AG04450 (cell line): ENCODE measurements around the gene TCTN1. TPM values are rescaled to one million over a fixed set of nuclear protein-coding genes. Genes with fewer than 3 reads are reported as not detected.
"Not testable (repeated sequence)": the region's sequence is repeated elsewhere in the genome, so short reads cannot be mapped to it uniquely, and the experiment has no call there.

Experiments used
- CTCF ChIA-PET: fragments of 300-600, 350-600 bp; formaldehyde crosslinking; extraction: SDS; loops from one replicate; lab custom pipeline; 2022; ENCODE audit warnings: antibody characterized with exemption, inconsistent platforms; lab: Charles Lee
- POLR2A ChIA-PET: fragments of 350-600 bp; formaldehyde crosslinking; extraction: SDS; loops from one replicate; lab custom pipeline; 2021; ENCODE audit warnings: antibody characterized with exemption, inconsistent platforms; lab: Yijun Ruan, JAX
- DNase-seq: peaks from one replicate; pipeline ENCODE4 v3.0.0-alpha.2; 2011; ENCODE audit warnings: low read depth, low spot score
- H3K27ac ChIP-seq: one replicate; pipeline ENCODE4 v1.5.1; 2012; ENCODE audit warnings: low read depth, low read length, control low read depth
- H3K27me3 ChIP-seq: one replicate; pipeline ENCODE4 v1.6.0; 2012; ENCODE audit warnings: low read length; ENCODE audit not compliant: control insufficient read depth, insufficient read depth
- H3K4me3 ChIP-seq: 2 replicates; pipeline ENCODE4 v1.5.1; 2011; ENCODE audit warnings: mild to moderate bottlenecking, low read depth, low read length, control low read depth
- H3K9me3 ChIP-seq: 2 replicates; pipeline ENCODE4 v1.5.1; 2012; ENCODE audit warnings: low read length; ENCODE audit not compliant: control insufficient read depth, insufficient read depth
- CTCF ChIP-seq: IDR thresholded peaks from 2 replicates; pipeline ENCODE4 v1.5.1; 2011; ENCODE audit warnings: low read depth, low read length, control low read depth, inconsistent platforms
- polyA plus RNA-seq: library from polyadenylated mRNA; depleted of rRNA; stranded (reverse); fragments of >200 nt; gene quantifications from 2 replicates; pipeline ENCODE4 v1.2.3, GENCODE V29; 2011

The TCTN1 gene
- polyA plus RNA-seq, 1 experiment, result 35.4 TPM

GRCh38 chr12:110568752-110569151 lies 45.2 kb upstream of the TCTN1 start:
- POLR2A ChIA-PET, result interaction anchor here (0.6 kb wide), 1 partner anchor 16 kb away, joined by 3 read pairs; no protein-coding TSS in a partner anchor
- H3K27me3 ChIP-seq, result no peaks in the 10 kb centered on the region

GRCh38 chr12:110569838-110570237 lies 44.1 kb upstream of the TCTN1 start:
- H3K27me3 ChIP-seq, CTCF ChIA-PET, DNase-seq, H3K4me3 ChIP-seq, POLR2A ChIA-PET, H3K27ac ChIP-seq: not testable (repeated sequence)
- peaks cover 17% of the 10 kb centered on the region for H3K9me3 ChIP-seq

More at GRCh38 chr12:110568752-110569151, 45.2 kb upstream of the TCTN1 start:
- DNase-seq, result no peak
- no peak for TF ChIP-seq CTCF
- H3K27ac ChIP-seq, result no peak overlapping the region
- H3K9me3 ChIP-seq, result peaks cover 17% of the 10 kb centered on the region
- no peak overlapping the region for H3K4me3 ChIP-seq
- CTCF ChIA-PET, result no interaction called here

GRCh38 chr12:110570798-110571197 lies 43.1 kb upstream of the TCTN1 start:
- H3K27me3 ChIP-seq, H3K4me3 ChIP-seq, DNase-seq, CTCF ChIA-PET, H3K27ac ChIP-seq, POLR2A ChIA-PET: not testable (repeated sequence)
- H3K9me3 ChIP-seq, result peaks cover 17% of the 10 kb centered on the region

- CTCF ChIA-PET, result interaction anchor here (0.9 kb wide), 1 partner anchor 8 kb away, joined by 3 read pairs; no protein-coding TSS in a partner anchor
- H3K27me3 ChIP-seq, result no peaks in the 10 kb centered on the region
- TF ChIP-seq CTCF, result no peak
- H3K9me3 ChIP-seq, result peaks cover 7% of the 10 kb centered on the region
- no peak overlapping the region for H3K27ac ChIP-seq
- POLR2A ChIA-PET, result no interaction called here
- DNase-seq, result no peak
- H3K4me3 ChIP-seq, result no peak overlapping the region
Observed at GRCh38 chr12:110574044-110574443, 39.9 kb upstream of the TCTN1 start.

- H3K27ac ChIP-seq, H3K9me3 ChIP-seq, POLR2A ChIA-PET, H3K27me3 ChIP-seq, H3K4me3 ChIP-seq, DNase-seq: not testable (repeated sequence)
- CTCF ChIA-PET, result interaction anchor here (0.9 to 2.4 kb wide), 4 partner anchors 9 to 125 kb away, joined by 3 to 12 read pairs (median 4); partner anchors contain the start of gene ARPC3
Observed at GRCh38 chr12:110574717-110575230, 39.2 kb upstream of the TCTN1 start.

- ChIA-PET POLR2A (interaction anchor here (0.6 kb wide), 2 partner anchors 17 to 18 kb away, joined by 3 read pairs; no protein-coding TSS in a partner anchor), CTCF (interaction anchor here (0.6 to 2.4 kb wide), 6 partner anchors 13 to 125 kb away, joined by 3 to 12 read pairs (median 5); partner anchors contain the start of gene ARPC3)
- H3K27me3 ChIP-seq, result no peaks in the 10 kb centered on the region
- DNase-seq, result no peak
- H3K4me3 ChIP-seq, result no peak overlapping the region
- no peak for TF ChIP-seq CTCF
- peaks cover 4% of the 10 kb centered on the region; the same call in 1 of the 2 replicates for H3K9me3 ChIP-seq
- H3K27ac ChIP-seq, result no peak overlapping the region
Observed at GRCh38 chr12:110575326-110575725, 38.6 kb upstream of the TCTN1 start.
